H1 (cell line): ENCODE results near the gene TPSD1. TPM values are rescaled to one million over a fixed set of nuclear protein-coding genes. Genes with fewer than 3 reads are reported as not detected.

Source experiments
- CTCF ChIA-PET: fragments of 300-600 bp; sonication (Branson Sonifier 250); formaldehyde crosslinking; loops from one replicate; lab custom pipeline; 2021; ENCODE audit not compliant: partially characterized antibody; lab: Charles Lee
- POLR2A ChIA-PET: fragments of 300-600 bp; sonication (Branson Sonifier 250); formaldehyde crosslinking; loops from one replicate; lab custom pipeline; 2021; ENCODE audit warnings: inconsistent platforms; ENCODE audit not compliant: partially characterized antibody; lab: Charles Lee
- DNase-seq, 2 experiments: peaks; one replicate each; pipeline versions ENCODE4 v3.0.0 to v3.0.0-alpha.2; 2010 to 2022; ENCODE audit warnings: low spot score in 2 of 2, low read depth in 1 of 2, mixed read lengths in 1 of 2
- FAIRE-seq: peaks from 2 replicates; lab custom pipeline; 2011; peaks lifted over from hg19 to GRCh38; lab: Jason Lieb, UNC
- H2AFZ ChIP-seq: 2 replicates; pipeline ENCODE4 v1.8.1; 2012; ENCODE audit warnings: low read length, inconsistent platforms
- H2AK5ac ChIP-seq: 2 replicates; pipeline ENCODE4 v1.6.1; 2013; ENCODE audit warnings: low read depth, low read length
- H2BK120ac ChIP-seq: replicated peaks from 2 replicates; pipeline ENCODE3; 2013; ENCODE audit warnings: low read depth, low read length, inconsistent platforms
- H2BK12ac ChIP-seq: 2 replicates; pipeline ENCODE4 v1.6.1; 2013; ENCODE audit warnings: low read depth, low read length
- H2BK15ac ChIP-seq: 2 replicates; pipeline ENCODE4 v1.6.1; 2013; ENCODE audit warnings: low read length
- H2BK20ac ChIP-seq: 2 replicates; pipeline ENCODE4 v1.6.1; 2013; ENCODE audit warnings: low read length
- H2BK5ac ChIP-seq: 2 replicates; pipeline ENCODE4 v1.6.1; 2013; ENCODE audit warnings: low read depth, low read length
- H3K14ac ChIP-seq: 2 replicates; pipeline ENCODE4 v1.6.1; 2013; ENCODE audit warnings: inconsistent platforms; ENCODE audit not compliant: insufficient read length
- H3K18ac ChIP-seq: 2 replicates; pipeline ENCODE4 v1.6.1; 2013; ENCODE audit warnings: low read length; ENCODE audit errors: extremely low read depth
- H3K23ac ChIP-seq: 2 replicates; pipeline ENCODE4 v1.6.1; 2013; ENCODE audit warnings: inconsistent platforms; ENCODE audit not compliant: insufficient read length
- H3K23me2 ChIP-seq: 2 replicates; pipeline ENCODE4 v1.6.1; 2013; ENCODE audit warnings: low read depth, low read length
- H3K27ac ChIP-seq: 2 replicates; pipeline ENCODE4 v1.6.1; 2011; ENCODE audit warnings: low read depth, low read length, inconsistent platforms
- H3K27me3 ChIP-seq, 4 experiments: replicated peaks in 1 of 4; 1 replicate in 1 of 4; 2 replicates in 3 of 4; pipeline versions ENCODE4 v1.6.1 to v1.8.1; 2011 to 2013; ENCODE audit warnings: low read length in 3 of 4, mild to moderate bottlenecking in 3 of 4, inconsistent platforms in 2 of 4, mixed read lengths in 2 of 4, moderate library complexity in 1 of 4; ENCODE audit not compliant: control insufficient read depth in 3 of 4, insufficient read depth in 3 of 4; ENCODE audit errors: extremely low read depth in 1 of 4
- H3K36me3 ChIP-seq, 4 experiments: 2 replicates each; pipeline versions ENCODE4 v1.6.1 to v1.8.1; 2011 to 2013; ENCODE audit warnings: mild to moderate bottlenecking in 4 of 4, low read length in 3 of 4, moderate library complexity in 2 of 4, control low read depth in 1 of 4, inconsistent platforms in 1 of 4; ENCODE audit not compliant: insufficient read depth in 4 of 4, control insufficient read depth in 2 of 4
- H3K4ac ChIP-seq: replicated peaks from 2 replicates; pipeline ENCODE3; 2013; ENCODE audit warnings: low read length, low read depth, mixed read lengths, inconsistent platforms; ENCODE audit not compliant: insufficient read length
- H3K4me1 ChIP-seq, 4 experiments: replicated peaks in 1 of 4; 1 replicate in 1 of 4; 2 replicates in 3 of 4; pipeline versions ENCODE4 v1.6.1 to v1.8.1; 2011 to 2013; ENCODE audit warnings: low read length in 3 of 4, inconsistent platforms in 2 of 4, mixed read lengths in 1 of 4; ENCODE audit not compliant: insufficient read depth in 4 of 4, control insufficient read depth in 3 of 4
- H3K4me2 ChIP-seq, 2 experiments: 2 replicates each; pipeline versions ENCODE4 v1.6.1 to v1.8.1; 2011 to 2013; ENCODE audit warnings: low read depth in 2 of 2, low read length in 2 of 2, control low read depth in 1 of 2, inconsistent platforms in 1 of 2, mild to moderate bottlenecking in 1 of 2; ENCODE audit not compliant: insufficient read depth in 1 of 2
- H3K4me3 ChIP-seq, 4 experiments: fragments of 200-600, 300-600 bp in 1 of 4; sonication (generic), shearing (Covaris generic), sonication (Bioruptor Twin) in 1 of 4; 2 replicates each; pipeline versions ENCODE4 v1.5.1 to v1.8.1; 2011 to 2016; ENCODE audit warnings: low read length in 4 of 4, low read depth in 3 of 4, control low read depth in 2 of 4, inconsistent platforms in 2 of 4, mild to moderate bottlenecking in 2 of 4, mixed read lengths in 1 of 4, moderate library complexity in 1 of 4; ENCODE audit not compliant: insufficient read depth in 2 of 4; ENCODE audit errors: extremely low read depth in 1 of 4
- H3K56ac ChIP-seq: replicated peaks from 2 replicates; pipeline ENCODE3; 2013; ENCODE audit warnings: low read depth, mild to moderate bottlenecking, mixed read lengths, low read length, inconsistent platforms; ENCODE audit not compliant: insufficient read length
- H3K79me1 ChIP-seq: 2 replicates; pipeline ENCODE4 v1.6.1; 2013; ENCODE audit warnings: low read depth, low read length, control low read depth
- H3K79me2 ChIP-seq, 2 experiments: 2 replicates each; pipeline versions ENCODE4 v1.6.1 to v1.8.1; 2012 to 2013; ENCODE audit warnings: low read length in 2 of 2, mild to moderate bottlenecking in 2 of 2, inconsistent platforms in 1 of 2; ENCODE audit not compliant: insufficient read depth in 2 of 2, control insufficient read depth in 1 of 2
- H3K9ac ChIP-seq, 4 experiments: replicated peaks in 1 of 4; 1 replicate in 1 of 4; 2 replicates in 3 of 4; pipeline versions ENCODE4 v1.6.1 to v1.8.1; 2011 to 2013; ENCODE audit warnings: low read depth in 3 of 4, low read length in 3 of 4, control low read depth in 2 of 4, mild to moderate bottlenecking in 2 of 4, moderate library complexity in 2 of 4, inconsistent platforms in 1 of 4; ENCODE audit errors: extremely low read depth in 1 of 4
- H3K9me3 ChIP-seq, 2 experiments: 2 replicates each; pipeline versions ENCODE4 v1.6.1 to v1.8.1; 2012 to 2013; ENCODE audit warnings: mild to moderate bottlenecking in 2 of 2, moderate library complexity in 2 of 2, control low read depth in 1 of 2, inconsistent platforms in 1 of 2, low read depth in 1 of 2, low read length in 1 of 2, mixed read lengths in 1 of 2; ENCODE audit not compliant: insufficient read depth in 2 of 2
- H4K20me1 ChIP-seq, 2 experiments: replicated peaks in 1 of 2; 2 replicates each; pipeline versions ENCODE3 to v1.8.1; 2011 to 2013; ENCODE audit warnings: inconsistent platforms in 2 of 2, low read length in 2 of 2, mild to moderate bottlenecking in 1 of 2; ENCODE audit not compliant: insufficient read depth in 2 of 2, control insufficient read depth in 1 of 2
- H4K5ac ChIP-seq: 2 replicates; pipeline ENCODE4 v1.6.1; 2013; ENCODE audit warnings: low read length, low read depth, mixed read lengths, inconsistent platforms; ENCODE audit not compliant: insufficient read length
- H4K8ac ChIP-seq: 2 replicates; pipeline ENCODE4 v1.8.0; 2013; ENCODE audit warnings: mild to moderate bottlenecking, moderate library complexity, low read length, inconsistent platforms; ENCODE audit not compliant: insufficient read depth; ENCODE audit errors: extremely low read depth
- H4K91ac ChIP-seq: replicated peaks from 2 replicates; pipeline ENCODE3; 2013; ENCODE audit warnings: low read length, mixed read lengths, inconsistent platforms; ENCODE audit not compliant: insufficient read length
- ATF3 ChIP-seq: IDR thresholded peaks from 2 replicates; pipeline ENCODE4 v1.6.1; 2011; ENCODE audit warnings: low read depth, mild to moderate bottlenecking, low read length; ENCODE audit not compliant: insufficient read depth
- GABPA ChIP-seq: IDR thresholded peaks from 2 replicates; pipeline ENCODE4 v1.6.1; 2011; ENCODE audit warnings: mild to moderate bottlenecking, low read length, moderate library complexity, borderline replicate concordance; ENCODE audit not compliant: insufficient read depth
- GTF2F1 ChIP-seq: IDR thresholded peaks from 2 replicates; pipeline ENCODE4 v1.6.1; 2012; ENCODE audit warnings: low read depth, low read length, improper control_type of control experiment, borderline replicate concordance
- KDM5A ChIP-seq: fragments of 200-600 bp; IDR thresholded peaks from 2 replicates; pipeline ENCODE4 v1.7.1; 2012; ENCODE audit warnings: mild to moderate bottlenecking, low read length, inconsistent platforms, mixed read lengths
- PHF8 ChIP-seq: fragments of 200-600 bp; sonication (generic); conservative IDR thresholded peaks from 2 replicates; pipeline ENCODE4 v1.7.1; 2012; ENCODE audit warnings: low read depth, mild to moderate bottlenecking, inconsistent platforms, low read length, moderate library complexity
- POU5F1 ChIP-seq: IDR thresholded peaks from 2 replicates; pipeline ENCODE4 v1.6.1; 2011; ENCODE audit warnings: low read depth, mild to moderate bottlenecking, low read length, moderate library complexity
- SIRT6 ChIP-seq: IDR thresholded peaks from one replicate; pipeline ENCODE4 v1.7.1; 2012; ENCODE audit warnings: low read length, inconsistent platforms
- USF2 ChIP-seq: IDR thresholded peaks from 2 replicates; pipeline ENCODE4 v1.6.1; 2011; ENCODE audit warnings: low read length, improper control_type of control experiment
- WGBS, 2 experiments: shearing (Covaris generic) in 1 of 2; methylation state at CpG; one replicate each; pipeline versions ENCODE4 v1.1.6 to v1.1.7; 2013 to 2015; ENCODE audit warnings: low lambda C conversion rate in 2 of 2, mixed read lengths in 2 of 2, inconsistent platforms in 1 of 2, low coverage in 1 of 2, missing lambda C conversion rate in 1 of 2; ENCODE audit not compliant: insufficient replicate concordance in 2 of 2, insufficient coverage in 1 of 2, insufficient read length in 1 of 2; ENCODE audit errors: extremely low coverage in 1 of 2, missing lambda C conversion rate in 1 of 2; 5-methylcytosine and 5-hydroxymethylcytosine counted together
- polyA plus RNA-seq, 7 experiments: library from polyadenylated mRNA; depleted of rRNA in 3 of 7; stranded (reverse) in 5 of 7; unstranded in 2 of 7; fragments of >200 nt in 5 of 7; fragments of 200-250 nt in 2 of 7; gene quantifications; 1 replicate in 5 of 7; 2 replicates in 1 of 7; 4 replicates in 1 of 7; pipeline versions ENCODE4 v1.2.1 to v1.2.3, GENCODE V29; 2011 to 2013; ENCODE audit warnings: missing spikeins in 2 of 7, mixed read lengths in 2 of 7
- total RNA-seq: library from RNA; stranded (reverse); fragmentation: NEBNext Ultra II Directional; extraction: Animal tissue kit (Norgen Biotek cat#: 25700); gene quantifications from 2 replicates; pipeline ENCODE4 v1.2.1, GENCODE V29; 2021

TPSD1 gene
- total and polyA plus RNA-seq, 2 of the 8 experiments (the other 6 are each of a cell fraction or from before 2014, with no cell fraction given): 0.26 TPM; not detected in 1

GRCh38 chr16:1223355-1224214 lies 32.3 kb upstream of the TPSD1 start:
- Histone ChIP-seq H2BK5ac (no peak overlapping the region), H2BK12ac (no peak overlapping the region), H3K9me3 (no peaks in the 10 kb centered on the region), H2AFZ (no peak overlapping the region), H3K4me2 (no peak overlapping the region), H3K56ac (no peak overlapping the region), H3K14ac (no peak overlapping the region), H2BK20ac (no peak overlapping the region), H4K8ac (no peak overlapping the region), H2BK120ac (no peak overlapping the region), H4K20me1 (peaks cover 0 to 7% of the 10 kb centered on the region in 2 experiments), H3K27ac (no peak overlapping the region), H4K5ac (no peak overlapping the region), H2AK5ac (no peak overlapping the region)
- ChIA-PET CTCF (interaction anchor here (0.8 to 1.5 kb wide), 6 partner anchors 30 to 482 kb away, joined by 3 to 4 read pairs (median 3); no protein-coding TSS in a partner anchor), POLR2A (interaction anchor here (1.2 kb wide), 1 partner anchor 15 kb away, joined by 4 read pairs; no protein-coding TSS in a partner anchor)
- FAIRE-seq: no peak
- TF ChIP-seq POU5F1 (no peak), PHF8 (no peak), GABPA (no peak), USF2 (no peak), SIRT6 (no peak), KDM5A (no peak), GTF2F1 (no peak), ATF3 (no peak)
- TF ChIP-seq, all 59 proteins: peak for 0
- Histone ChIP-seq H3K23me2 (no peaks in the 10 kb centered on the region), H3K9ac (no peak overlapping the region), H3K27me3 (peaks cover 0 to 2% (median under 1%) of the 10 kb centered on the region in 4 experiments; a peak in 1 of 7 replicates), H3K4me1 (no peaks in the 10 kb centered on the region; a peak in 1 of 7 replicates), H3K4me3 (no peak overlapping the region), H4K91ac (no peak overlapping the region), H3K79me2 (no peaks in the 10 kb centered on the region), H3K36me3 (peaks cover 0 to 18% (median 2%) of the 10 kb centered on the region in 4 experiments; a peak in 4 of 8 replicates), H2BK15ac (no peak overlapping the region), H3K79me1 (no peaks in the 10 kb centered on the region), H3K4ac (no peak overlapping the region), H3K23ac (no peak overlapping the region), H3K18ac (no peak overlapping the region)
- no peak for DNase-seq
- 88% methylated on average over 26 of the region's 38 CpGs; no CpG with 5 or more reads in 1 of the 2 experiments for WGBS, 2 experiments
